GM12872 (cell line): Measurements from ENCODE around the gene SDK1.

ENCODE experiments used
- CTCF ChIP-seq: IDR thresholded peaks from 3 replicates; pipeline ENCODE4 v1.5.1; 2011; ENCODE audit warnings: low read depth, mild to moderate bottlenecking, low read length, moderate library complexity; ENCODE audit not compliant: insufficient read depth

Gene SDK1

DNA sequence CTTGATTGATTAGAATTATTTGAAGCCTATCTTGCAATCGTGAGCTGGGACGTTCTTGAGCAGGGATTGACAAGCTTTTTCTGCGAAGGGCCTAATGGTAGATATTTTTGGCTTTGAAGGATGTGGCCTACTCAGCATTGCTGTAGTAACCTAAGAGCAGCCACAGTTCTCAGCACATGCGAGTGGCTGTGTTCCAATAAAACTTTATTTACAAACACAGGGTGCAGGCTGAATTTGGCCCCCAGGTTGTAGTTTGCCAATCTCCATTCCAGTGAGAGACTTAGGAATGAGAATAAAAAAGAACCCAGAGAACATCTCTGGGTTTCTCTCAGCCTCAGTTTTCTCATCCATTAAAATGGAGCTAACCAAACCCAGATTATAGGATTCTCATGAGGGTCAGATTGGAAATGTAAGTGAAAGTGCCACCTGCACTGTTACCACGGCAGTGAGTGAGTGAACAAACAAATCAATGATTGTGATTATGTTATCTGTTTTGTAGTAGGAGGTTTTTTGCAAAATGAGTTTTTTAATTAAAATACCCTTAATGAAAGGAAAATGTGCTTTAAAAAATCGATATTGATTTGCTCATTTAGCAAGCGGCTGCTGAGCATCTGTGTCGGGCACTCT is 664.0 kb downstream of the SDK1 start:
- TF ChIP-seq CTCF = no peak

GRCh38 chr7:3965794-3966395 is 664.8 kb downstream of the SDK1 start:
- no peak for TF ChIP-seq CTCF

- TF ChIP-seq CTCF = no peak
These were observed 667.2 kb downstream of the SDK1 start for GRCh38 chr7:3968234-3968633.

GRCh38 chr7:3969286-3969685 is 668.2 kb downstream of the SDK1 start:
- no peak for TF ChIP-seq CTCF

- no peak for TF ChIP-seq CTCF
These were observed 670.3 kb downstream of the SDK1 start for GRCh38 chr7:3971323-3971722.

DNA sequence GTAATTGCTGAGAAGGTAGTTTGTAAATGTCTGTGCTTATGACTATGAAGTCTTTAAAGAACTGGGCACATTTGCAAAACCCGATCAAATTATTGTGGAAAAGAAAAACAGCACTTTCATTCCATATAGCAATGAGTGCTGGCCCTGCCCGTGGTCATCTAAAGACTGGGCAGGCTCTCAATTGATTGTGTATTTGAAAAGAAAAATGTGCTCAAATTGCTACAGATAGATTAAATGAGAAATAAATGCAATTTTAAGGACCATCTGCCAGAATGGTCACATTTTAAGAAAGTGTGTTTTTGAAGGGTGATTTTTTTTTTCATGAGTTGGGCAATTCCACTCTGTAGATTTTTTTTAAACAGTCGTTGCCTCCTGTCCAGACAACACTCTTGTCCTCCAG is 672.2 kb downstream of the SDK1 start:
- no peak for TF ChIP-seq CTCF

- TF ChIP-seq CTCF = no peak
These were observed 673.3 kb downstream of the SDK1 start for GRCh38 chr7:3974329-3974728.

DNA sequence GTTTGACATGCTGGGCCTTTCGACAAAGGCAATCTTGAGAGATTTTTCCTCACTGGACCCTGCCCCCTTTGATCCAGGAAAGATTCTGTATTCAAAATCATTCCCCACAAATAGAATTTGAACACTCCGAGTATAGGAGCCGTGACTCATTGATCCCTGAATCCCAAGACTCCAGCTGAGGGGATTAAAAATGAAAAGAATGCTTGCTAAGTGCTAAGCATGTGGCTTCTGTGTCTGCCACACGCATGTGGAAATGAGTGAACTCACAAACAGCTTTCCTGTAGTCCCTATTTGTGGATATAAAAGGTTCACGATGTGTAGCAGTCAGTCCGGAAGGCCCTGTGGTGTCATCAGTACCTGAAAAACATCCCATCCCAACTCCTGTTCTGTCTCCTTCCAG is 674.3 kb downstream of the SDK1 start:
- TF ChIP-seq CTCF = no peak
